Lower leg skin (tissue), 3 donors: ENCODE results near the gene TRAF3IP1.
A peak's percentile ranks its signal among the peaks of the same experiment; 100 is the strongest.

Experiments used
- CTCF ChIP-seq, 3 donors: fragments of 450-650 bp; IDR thresholded peaks; one replicate each; pipeline ENCODE4 v1.5.1; 2016; ENCODE audit warnings: antibody characterized with exemption in 3 of 3, mild to moderate bottlenecking in 3 of 3, moderate library complexity in 2 of 3
- POLR2A ChIP-seq, 2 donors: fragments of 450-650 bp; IDR thresholded peaks; one replicate each; pipeline ENCODE4 v1.6.1; 2016 to 2017; ENCODE audit warnings: antibody characterized with exemption in 2 of 2, mild to moderate bottlenecking in 1 of 2, moderate library complexity in 1 of 2

GRCh38 chr2:238370823-238371372, 50.6 kb downstream of the TRAF3IP1 start:
- TF ChIP-seq POLR2A (IDR thresholded peaks at IDR 0.05) (no peak), CTCF (IDR thresholded peaks at IDR 0.05) (peak in 1 of 3 donors; percentile 47)
